HG03378 (cell line): ENCODE results near the gene SLC8B1.

ENCODE experiments used
- ATAC-seq: cut with Tn5 transposase; IDR thresholded peaks from one replicate; pipeline ENCODE4 v1.9.1; 2021; ENCODE audit warnings: mild to moderate bottlenecking, moderate library complexity; ENCODE audit not compliant: unreplicated experiment

SLC8B1 gene

GRCh38 chr12:113325916-113326315 lies 9.0 kb downstream of the SLC8B1 start:
- ATAC-seq: no peak

- ATAC-seq: no peak
These were observed 12.6 kb downstream of the SLC8B1 start for GRCh38 chr12:113322343-113322742.

- ATAC-seq: no peak
These were observed 14.5 kb downstream of the SLC8B1 start for GRCh38 chr12:113320401-113320800.

GRCh38 chr12:113318900-113319628 lies 15.8 kb downstream of the SLC8B1 start:
- ATAC-seq: no peak

- no peak for ATAC-seq
These were observed 16.8 kb downstream of the SLC8B1 start for GRCh38 chr12:113318046-113318656.

- ATAC-seq: no peak
These were observed 17.8 kb downstream of the SLC8B1 start for GRCh38 chr12:113317122-113317521.

- ATAC-seq: no peak
These were observed 18.8 kb downstream of the SLC8B1 start for GRCh38 chr12:113316155-113316554.

GRCh38 chr12:113315358-113315757 lies 19.6 kb downstream of the SLC8B1 start:
- ATAC-seq: no peak

GRCh38 chr12:113314121-113314529 lies 20.8 kb downstream of the SLC8B1 start:
- no peak for ATAC-seq

- ATAC-seq: no peak
These were observed 24.4 kb downstream of the SLC8B1 start for GRCh38 chr12:113310489-113310888.

GRCh38 chr12:113306382-113306781 lies 28.5 kb downstream of the SLC8B1 start:
- ATAC-seq: no peak

- ATAC-seq: no peak
These were observed 29.5 kb downstream of the SLC8B1 start for GRCh38 chr12:113305281-113305856.

GRCh38 chr12:113302886-113303640 lies 31.8 kb downstream of the SLC8B1 start:
- no peak for ATAC-seq

- ATAC-seq: no peak
These were observed 32.4 kb downstream of the SLC8B1 start for GRCh38 chr12:113302466-113302865.

- ATAC-seq: no peak
These were observed 33.1 kb downstream of the SLC8B1 start for GRCh38 chr12:113301811-113302210.

GRCh38 chr12:113299619-113300237 lies 35.2 kb downstream of the SLC8B1 start:
- ATAC-seq: no peak

GRCh38 chr12:113298861-113299545 lies 35.9 kb downstream of the SLC8B1 start:
- ATAC-seq: no peak

GRCh38 chr12:113298472-113298817 lies 36.5 kb downstream of the SLC8B1 start:
- ATAC-seq: no peak

- no peak for ATAC-seq
These were observed 37.1 kb downstream of the SLC8B1 start for GRCh38 chr12:113297621-113298471.

GRCh38 chr12:113297214-113297587 lies 37.7 kb downstream of the SLC8B1 start:
- ATAC-seq: no peak
